HG03378 (cell line): ENCODE results near the gene SIPA1L3.

ENCODE experiments used
- ATAC-seq: cut with Tn5 transposase; IDR thresholded peaks from one replicate; pipeline ENCODE4 v1.9.1; 2021; ENCODE audit warnings: mild to moderate bottlenecking, moderate library complexity; ENCODE audit not compliant: unreplicated experiment

SIPA1L3 gene

GRCh38 chr19:38093154-38093553 is 186.1 kb downstream of the SIPA1L3 start:
- no peak for ATAC-seq

DNA sequence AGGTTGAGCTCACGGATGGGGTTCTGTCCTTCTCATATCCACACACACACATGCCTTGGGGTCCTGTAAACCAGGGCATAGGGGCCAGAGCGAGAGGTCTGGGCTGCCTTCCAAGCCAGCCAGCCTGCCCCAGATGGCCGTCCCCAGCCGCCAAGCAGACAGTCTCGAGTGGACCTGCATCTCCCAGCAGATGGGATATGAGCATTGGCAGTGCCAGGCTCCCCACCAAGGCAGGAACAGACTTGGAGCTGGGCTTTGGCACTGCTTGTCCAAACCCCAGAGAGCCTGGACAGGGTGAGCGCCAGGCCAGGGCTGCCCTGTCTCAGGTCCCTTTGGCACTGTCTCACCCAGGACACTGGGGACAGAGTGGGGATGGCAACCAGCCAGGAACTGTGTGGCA is 186.6 kb downstream of the SIPA1L3 start:
- no peak for ATAC-seq

DNA sequence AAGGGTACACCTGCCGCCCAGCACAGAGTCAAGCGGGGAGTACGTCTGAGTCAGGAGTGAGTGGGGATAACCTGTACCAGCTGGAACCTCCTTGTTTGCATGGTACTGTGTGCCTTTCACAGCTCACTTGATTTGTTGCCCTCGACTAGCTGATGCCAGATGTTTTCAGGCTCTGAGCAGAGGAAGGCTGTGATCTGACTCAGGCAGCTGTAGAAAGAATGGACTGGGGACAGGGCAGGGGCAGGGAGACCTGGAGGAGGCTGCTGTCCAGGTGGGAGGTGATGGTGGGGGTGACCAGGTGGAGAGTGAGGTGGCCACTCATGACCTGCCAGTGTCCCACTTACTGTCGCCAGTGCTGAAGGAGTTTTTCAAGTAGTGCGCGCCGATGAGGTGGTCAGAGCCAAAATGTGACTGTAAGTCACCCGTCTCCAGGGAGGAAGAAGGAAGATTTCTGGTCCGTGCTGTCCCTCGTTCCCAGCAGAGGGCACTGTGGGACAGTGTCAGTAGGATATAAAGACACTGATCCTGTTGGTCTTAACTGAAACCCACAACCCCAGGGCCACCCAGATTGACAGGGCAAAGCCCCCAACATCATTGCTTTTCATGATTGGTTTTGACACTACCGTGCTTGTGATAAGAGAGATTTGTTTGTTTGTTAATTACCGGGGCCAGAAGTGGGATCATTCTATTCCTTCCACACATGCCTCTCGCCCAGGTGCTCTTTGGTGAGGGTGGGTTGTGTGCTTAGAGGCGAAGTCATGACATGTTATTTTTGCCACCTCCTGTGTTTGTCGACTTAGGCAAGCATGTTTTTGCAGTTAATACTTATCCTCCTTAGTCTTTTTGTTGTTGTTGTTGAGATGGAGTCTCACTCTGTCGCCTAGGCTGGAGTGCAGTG is 188.7 kb downstream of the SIPA1L3 start:
- ATAC-seq, result no peak

- no peak for ATAC-seq
Observed at GRCh38 chr19:38099966-38100365, 193.0 kb downstream of the SIPA1L3 start.

- ATAC-seq, result no peak
Observed at GRCh38 chr19:38100589-38100988, 193.6 kb downstream of the SIPA1L3 start.

GRCh38 chr19:38101723-38102122 is 194.7 kb downstream of the SIPA1L3 start:
- no peak for ATAC-seq

- no peak for ATAC-seq
Observed at GRCh38 chr19:38105574-38105973, 198.6 kb downstream of the SIPA1L3 start.

DNA sequence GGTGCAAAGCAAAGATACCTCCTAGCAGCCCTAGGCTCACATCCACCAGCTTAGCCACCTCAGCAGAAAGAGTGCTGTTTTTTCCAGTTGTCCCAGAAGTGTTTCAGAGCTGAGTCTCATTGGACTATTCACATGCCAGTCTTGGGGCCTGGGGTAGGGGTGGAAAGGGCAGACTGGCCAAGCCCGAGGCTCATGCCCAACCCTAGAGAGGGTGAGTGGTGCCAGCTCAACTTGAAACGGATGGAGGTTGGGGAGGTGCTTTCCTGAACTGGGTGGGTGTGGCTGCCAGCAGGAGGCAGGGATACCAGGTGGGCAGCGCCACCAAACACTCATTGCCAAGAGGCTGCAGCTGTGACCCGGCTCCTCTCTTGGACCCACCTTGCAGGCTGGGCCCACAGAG is 200.1 kb downstream of the SIPA1L3 start:
- ATAC-seq, result no peak

DNA sequence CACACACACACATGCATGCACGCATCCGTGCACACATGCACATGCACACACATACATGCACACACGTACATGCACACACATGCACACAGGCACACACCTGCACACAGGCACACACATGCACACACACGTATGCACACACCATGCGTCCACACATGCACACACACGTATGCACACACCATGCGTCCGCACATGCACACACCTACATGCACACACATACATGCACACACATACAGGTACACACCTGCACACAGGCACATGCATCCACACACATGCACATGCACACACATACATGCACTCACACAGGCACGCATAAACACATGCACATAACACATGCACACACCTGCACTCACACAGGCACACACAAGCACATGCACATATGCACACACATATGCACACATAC is 204.9 kb downstream of the SIPA1L3 start:
- no peak for ATAC-seq

GRCh38 chr19:38114651-38115050 is 207.6 kb downstream of the SIPA1L3 start:
- no peak for ATAC-seq

- ATAC-seq, result no peak
Observed at GRCh38 chr19:38115271-38115802, 208.3 kb downstream of the SIPA1L3 start.

- ATAC-seq, result no peak
Observed at GRCh38 chr19:38118176-38118575, 211.2 kb downstream of the SIPA1L3 start.

- ATAC-seq, result no peak
Observed at GRCh38 chr19:38120471-38121025, 213.5 kb downstream of the SIPA1L3 start.

DNA sequence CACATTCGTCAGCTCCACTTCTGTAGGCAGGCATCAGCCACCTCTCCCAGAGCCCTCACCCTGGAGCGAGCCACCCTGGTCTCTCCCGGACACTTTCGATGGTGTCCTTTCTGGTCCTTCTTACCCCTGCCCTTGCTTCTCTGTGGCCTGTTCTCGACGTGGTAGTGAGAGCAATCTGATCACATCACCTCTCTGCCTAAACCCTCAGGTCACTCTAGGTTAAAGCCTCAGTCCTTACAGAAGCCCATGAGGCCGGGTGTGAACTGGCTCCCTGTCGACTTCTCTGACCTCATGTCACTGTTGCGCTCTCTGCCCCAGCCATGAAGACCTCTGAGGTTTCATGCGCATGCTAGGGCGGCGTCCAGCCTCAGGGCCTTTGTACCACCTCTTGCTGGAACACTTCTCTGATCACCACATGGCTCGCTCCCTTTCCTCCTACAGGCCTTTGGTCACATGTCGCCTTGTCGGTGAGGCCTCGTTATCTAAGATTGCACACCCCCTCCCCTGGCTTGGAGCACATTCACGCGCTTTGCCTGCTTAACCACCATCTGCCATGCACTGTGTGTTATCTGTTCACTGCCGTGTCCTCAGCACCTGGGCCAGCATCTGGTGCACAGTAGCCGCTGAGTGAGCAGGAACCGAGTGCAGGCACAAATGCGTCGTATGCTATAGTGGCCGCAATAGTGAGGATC is 215.5 kb downstream of the SIPA1L3 start:
- no peak for ATAC-seq

GRCh38 chr19:38125238-38125637 is 218.2 kb downstream of the SIPA1L3 start:
- ATAC-seq, result no peak

- no peak for ATAC-seq
Observed at GRCh38 chr19:38130399-38130798, 223.4 kb downstream of the SIPA1L3 start.

DNA sequence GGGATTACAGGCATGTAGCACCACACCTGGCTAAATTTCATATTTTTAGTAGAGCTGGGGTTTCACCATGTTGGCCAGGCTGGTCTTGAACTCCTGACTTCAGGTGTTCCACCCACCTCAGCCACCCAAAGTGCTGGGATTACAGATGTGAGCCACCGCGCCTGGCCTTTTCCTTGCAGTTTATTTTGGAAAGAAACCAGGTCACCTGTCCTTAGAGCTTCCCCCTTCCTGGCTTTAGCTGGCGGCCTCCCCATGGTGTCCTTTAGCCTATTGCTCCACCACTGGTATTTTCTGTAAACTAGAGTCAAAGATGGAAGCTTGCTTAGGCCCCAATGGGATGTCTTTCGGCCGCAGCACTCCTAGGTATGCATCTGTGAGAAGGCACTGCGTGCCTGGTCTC is 225.8 kb downstream of the SIPA1L3 start:
- ATAC-seq, result no peak

GRCh38 chr19:38133319-38133718 is 226.3 kb downstream of the SIPA1L3 start:
- ATAC-seq, result no peak

- ATAC-seq, result no peak
Observed at GRCh38 chr19:38134540-38135149, 227.6 kb downstream of the SIPA1L3 start.

GRCh38 chr19:38135150-38135998 is 228.4 kb downstream of the SIPA1L3 start:
- no peak for ATAC-seq
